Lower leg skin (tissue), 4 donors: ENCODE measurements around the gene LIN7A. TPM values are rescaled to one million over a fixed set of nuclear protein-coding genes. Genes with fewer than 3 reads are reported as not detected.

Source experiments
- DNase-seq, 2 donors: peaks; one replicate each; pipeline ENCODE4 v3.0.0-alpha.2; 2019; ENCODE audit warnings: low spot score in 2 of 2
- H3K4me3 ChIP-seq: fragments of 200-600 bp; sonication (generic); 2 replicates; pipeline ENCODE4 v1.5.1; 2017; ENCODE audit warnings: mild to moderate bottlenecking, low read depth; ENCODE audit not compliant: poor library complexity, severe bottlenecking
- CTCF ChIP-seq, 3 donors: fragments of 450-650 bp; IDR thresholded peaks; one replicate each; pipeline ENCODE4 v1.5.1; 2016; ENCODE audit warnings: antibody characterized with exemption in 3 of 3, mild to moderate bottlenecking in 3 of 3, moderate library complexity in 2 of 3
- POLR2A ChIP-seq, 2 donors: fragments of 450-650 bp; IDR thresholded peaks; one replicate each; pipeline ENCODE4 v1.6.1; 2016 to 2017; ENCODE audit warnings: antibody characterized with exemption in 2 of 2, mild to moderate bottlenecking in 1 of 2, moderate library complexity in 1 of 2
- WGBS, 2 donors: methylation state at CpG; one replicate each; pipeline ENCODE4 v1.1.5; 2018; 5-methylcytosine and 5-hydroxymethylcytosine counted together
- intact Hi-C: fragments of 100-400 bp; cut with DNase I; formaldehyde crosslinking; loops from one replicate; pipeline ENCODE4 v1.15.0; 2023; ENCODE audit warnings: low total_unique reads
- total RNA-seq, 4 donors: library from RNA; depleted of rRNA; stranded (reverse); fragments of >200 nt; gene quantifications; one replicate each; pipeline ENCODE4 v1.1.0, GENCODE V29; 2016

LIN7A gene
- total RNA-seq, 4 donors from 2014 or later = 0.34 to 3.8 (median 0.64) TPM

GRCh38 chr12:80936642-80937390 lies 918 bp downstream of the LIN7A start:
- H3K4me3 ChIP-seq = peak overlapping the region; percentile 42
- intact Hi-C loops = no loop called here
- DNase-seq = peak in 1 of 2 donors; percentile 86
- 0 to 1% methylated on average over 14 to 29 of the region's 67 CpGs for WGBS, 2 donors
- TF ChIP-seq POLR2A (IDR thresholded peaks at IDR 0.05) (no peak), CTCF (IDR thresholded peaks at IDR 0.05) (no peak)

GRCh38 chr12:80936353-80936641 lies 1.4 kb downstream of the LIN7A start:
- intact Hi-C loops = no loop called here

GRCh38 chr12:80935111-80935510 lies 2.6 kb downstream of the LIN7A start:
- DNase-seq = no peak
- intact Hi-C loops = no loop called here
- H3K4me3 ChIP-seq = no peak overlapping the region
- WGBS, 2 donors = 92 to 96% methylated on average over 2 of the region's 2 CpGs
- TF ChIP-seq POLR2A (IDR thresholded peaks at IDR 0.05) (no peak), CTCF (IDR thresholded peaks at IDR 0.05) (no peak)

More at GRCh38 chr12:80936353-80936641, 1.4 kb downstream of the LIN7A start:
- TF ChIP-seq CTCF (IDR thresholded peaks at IDR 0.05) (no peak), POLR2A (IDR thresholded peaks at IDR 0.05) (no peak)
- 4 to 6% methylated on average over 11 of the region's 11 CpGs for WGBS, 2 donors
- H3K4me3 ChIP-seq = peak overlapping the region; percentile 42
- DNase-seq = no peak

- no peak for DNase-seq
- WGBS, 2 donors = 41 to 79% methylated on average over 1 of the region's 1 CpG
- H3K4me3 ChIP-seq = no peak overlapping the region
- TF ChIP-seq POLR2A (IDR thresholded peaks at IDR 0.05) (no peak), CTCF (IDR thresholded peaks at IDR 0.05) (no peak)
- intact Hi-C loops = no loop called here
These were observed 11.8 kb downstream of the LIN7A start for GRCh38 chr12:80925983-80926382.

- TF ChIP-seq POLR2A (IDR thresholded peaks at IDR 0.05) (no peak), CTCF (IDR thresholded peaks at IDR 0.05) (no peak)
- H3K4me3 ChIP-seq = no peak overlapping the region
- intact Hi-C loops = no loop called here
- 78 to 79% methylated on average over 2 of the region's 2 CpGs for WGBS, 2 donors
- DNase-seq = no peak
These were observed 12.5 kb downstream of the LIN7A start for GRCh38 chr12:80925237-80925636.

GRCh38 chr12:80924437-80924836 lies 13.3 kb downstream of the LIN7A start:
- 87 to 91% methylated on average over 2 of the region's 2 CpGs for WGBS, 2 donors
- no peak overlapping the region for H3K4me3 ChIP-seq
- intact Hi-C loops = no loop called here
- DNase-seq = no peak
- TF ChIP-seq CTCF (IDR thresholded peaks at IDR 0.05) = no peak
- TF ChIP-seq POLR2A (IDR thresholded peaks at IDR 0.05) = no peak
